Calu3 (cell line): ENCODE data around the gene CRHR1. TPM values are rescaled to one million over a fixed set of nuclear protein-coding genes. Genes with fewer than 3 reads are reported as not detected.

ENCODE experiments used
- BruUV-seq: library from RNA; stranded (reverse); fragments of 400-500 nt; replicated peaks from 2 replicates; lab custom pipeline; 2021; lab: Mats Ljungman, UMichigan
- CTCF ChIA-PET: fragments of 300-600 bp; sonication (Branson Sonifier 250); formaldehyde crosslinking; loops from one replicate; lab custom pipeline; 2022; ENCODE audit warnings: antibody characterized with exemption; lab: Charles Lee
- DNase-seq: peaks from one replicate; pipeline ENCODE4 v3.0.0; 2022
- H3K27ac Mint-ChIP-seq: one replicate; pipeline ENCODE4 v1.8.0; 2022; ENCODE audit warnings: mixed read lengths; ENCODE audit not compliant: unreplicated experiment
- H3K27me3 Mint-ChIP-seq: one replicate; pipeline ENCODE4 v1.8.0; 2022; ENCODE audit warnings: mixed read lengths; ENCODE audit not compliant: unreplicated experiment
- H3K36me3 Mint-ChIP-seq: one replicate; pipeline ENCODE4 v1.8.0; 2022; ENCODE audit warnings: mild to moderate bottlenecking, moderate library complexity, mixed read lengths; ENCODE audit not compliant: insufficient read depth, unreplicated experiment
- H3K4me1 Mint-ChIP-seq: one replicate; pipeline ENCODE4 v1.8.0; 2022; ENCODE audit warnings: mild to moderate bottlenecking, low read depth, mixed read lengths; ENCODE audit not compliant: unreplicated experiment
- H3K4me3 Mint-ChIP-seq: one replicate; pipeline ENCODE4 v1.8.0; 2022; ENCODE audit warnings: mild to moderate bottlenecking, low read depth, moderate library complexity, mixed read lengths; ENCODE audit not compliant: unreplicated experiment
- H3K9me3 Mint-ChIP-seq: one replicate; pipeline ENCODE4 v1.8.0; 2022; ENCODE audit warnings: low read depth, mixed read lengths; ENCODE audit not compliant: unreplicated experiment
- intact Hi-C: fragments of 100-400 bp; cut with micrococcal nuclease; formaldehyde crosslinking; loops from one replicate; pipeline ENCODE4 v1.10.0; 2022; ENCODE audit not compliant: unreplicated experiment
- total RNA-seq: library from RNA; stranded (reverse); gene quantifications from 2 replicates; pipeline ENCODE4 v1.2.3, GENCODE V29; 2022
- TF ChIP-seq, protein P1 (sequence below): fragments of 200-600 bp; IDR thresholded peaks from one replicate; pipeline ENCODE4 v1.8.0; 2022; ENCODE audit warnings: antibody characterized with exemption; ENCODE audit not compliant: unreplicated experiment

The CRHR1 gene
- total RNA-seq, 1 experiment from 2014 or later, result not detected

DNA sequence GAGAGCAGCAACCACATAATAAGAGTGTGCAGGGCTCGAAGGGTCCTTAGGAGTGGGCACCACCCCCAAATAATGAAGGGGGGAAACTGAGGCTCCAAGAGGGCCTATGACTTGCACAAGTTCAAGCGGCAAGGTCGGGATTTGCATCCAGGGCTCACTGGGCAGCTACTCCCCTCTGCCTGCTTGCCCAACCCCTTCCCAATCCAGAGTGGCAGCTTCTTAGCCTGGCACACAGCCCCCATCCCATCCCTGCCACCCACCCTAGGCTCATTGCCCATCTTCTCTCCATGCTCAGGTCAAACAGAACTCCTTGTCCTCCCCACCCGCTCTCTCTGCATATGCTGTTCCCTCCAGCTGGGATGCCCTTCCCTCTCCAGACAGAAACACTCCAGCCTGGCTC lies 63.0 kb downstream of the CRHR1 start:
- Mint-ChIP-seq H3K9me3 (no peaks in the 10 kb centered on the region), H3K4me1 (peaks cover 5% of the 10 kb centered on the region), H3K4me3 (no peak overlapping the region), H3K27ac (no peak overlapping the region), H3K27me3 (peaks cover 100% of the 10 kb centered on the region), H3K36me3 (no peaks in the 10 kb centered on the region)
- DNase-seq, result no peak
- intact Hi-C loops, result no loop called here
- TF ChIP-seq, protein P1, sequence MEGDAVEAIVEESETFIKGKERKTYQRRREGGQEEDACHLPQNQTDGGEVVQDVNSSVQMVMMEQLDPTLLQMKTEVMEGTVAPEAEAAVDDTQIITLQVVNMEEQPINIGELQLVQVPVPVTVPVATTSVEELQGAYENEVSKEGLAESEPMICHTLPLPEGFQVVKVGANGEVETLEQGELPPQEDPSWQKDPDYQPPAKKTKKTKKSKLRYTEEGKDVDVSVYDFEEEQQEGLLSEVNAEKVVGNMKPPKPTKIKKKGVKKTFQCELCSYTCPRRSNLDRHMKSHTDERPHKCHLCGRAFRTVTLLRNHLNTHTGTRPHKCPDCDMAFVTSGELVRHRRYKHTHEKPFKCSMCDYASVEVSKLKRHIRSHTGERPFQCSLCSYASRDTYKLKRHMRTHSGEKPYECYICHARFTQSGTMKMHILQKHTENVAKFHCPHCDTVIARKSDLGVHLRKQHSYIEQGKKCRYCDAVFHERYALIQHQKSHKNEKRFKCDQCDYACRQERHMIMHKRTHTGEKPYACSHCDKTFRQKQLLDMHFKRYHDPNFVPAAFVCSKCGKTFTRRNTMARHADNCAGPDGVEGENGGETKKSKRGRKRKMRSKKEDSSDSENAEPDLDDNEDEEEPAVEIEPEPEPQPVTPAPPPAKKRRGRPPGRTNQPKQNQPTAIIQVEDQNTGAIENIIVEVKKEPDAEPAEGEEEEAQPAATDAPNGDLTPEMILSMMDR, result no peak
- CTCF ChIA-PET, result no interaction called here
- no TSS peak for BruUV-seq

DNA sequence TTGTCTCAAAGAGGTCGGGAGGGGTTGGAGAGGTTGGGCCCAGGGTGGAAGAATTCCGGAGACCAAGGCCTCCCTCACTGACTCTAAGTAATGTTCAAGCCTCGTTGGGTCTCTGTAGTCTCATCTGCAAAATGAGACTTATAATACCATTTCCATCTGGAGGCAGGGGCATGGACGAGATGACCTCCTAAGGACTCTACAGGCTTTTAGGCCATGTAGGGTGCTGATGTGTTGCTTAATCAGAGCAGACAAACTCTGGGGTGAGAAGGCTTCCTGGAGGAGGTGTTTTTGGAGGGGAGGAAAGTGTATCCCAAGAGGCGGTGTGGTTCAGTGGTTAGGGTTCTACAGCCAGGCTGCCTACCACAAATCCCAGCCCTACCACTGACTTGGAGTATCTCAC lies 63.6 kb downstream of the CRHR1 start:
- no peaks in the 10 kb centered on the region for H3K4me1 Mint-ChIP-seq
- H3K27ac Mint-ChIP-seq, result no peak overlapping the region
- TF ChIP-seq, protein P1, result no peak
- intact Hi-C loops, result no loop called here
- CTCF ChIA-PET, result interaction anchor here (1.1 kb wide), 1 partner anchor 207 kb away, joined by 3 read pairs; no protein-coding TSS in a partner anchor
- peaks cover 100% of the 10 kb centered on the region for H3K27me3 Mint-ChIP-seq
- DNase-seq, result no peak
- H3K9me3 Mint-ChIP-seq, result no peaks in the 10 kb centered on the region
- H3K36me3 Mint-ChIP-seq, result no peaks in the 10 kb centered on the region
- no TSS peak for BruUV-seq
- no peak overlapping the region for H3K4me3 Mint-ChIP-seq

DNA sequence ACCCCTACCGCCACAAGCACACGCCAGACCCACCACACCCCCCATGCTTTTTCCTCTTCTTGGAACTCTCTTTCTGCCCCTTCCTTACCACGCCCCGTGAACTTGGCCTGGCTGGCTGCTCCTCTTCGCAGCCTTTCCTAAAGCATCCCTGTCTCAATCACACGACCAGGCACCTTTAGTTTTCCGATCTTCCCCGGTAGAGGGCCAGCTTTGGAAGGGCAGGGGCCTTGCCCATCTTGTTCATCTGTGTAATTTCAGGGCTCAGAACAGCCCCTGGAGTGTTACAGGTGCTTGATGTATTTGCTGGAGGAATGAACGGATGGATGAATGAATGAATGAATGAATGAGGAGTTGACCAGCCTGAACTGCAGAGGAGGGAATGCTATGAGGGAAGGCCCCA lies 64.3 kb downstream of the CRHR1 start:
- Mint-ChIP-seq H3K9me3 (no peaks in the 10 kb centered on the region), H3K36me3 (no peaks in the 10 kb centered on the region), H3K27me3 (peaks cover 99% of the 10 kb centered on the region), H3K27ac (no peak overlapping the region), H3K4me1 (no peaks in the 10 kb centered on the region), H3K4me3 (no peak overlapping the region)
- intact Hi-C loops, result no loop called here
- no TSS peak for BruUV-seq
- CTCF ChIA-PET, result interaction anchor here (1.1 kb wide), 1 partner anchor 208 kb away, joined by 3 read pairs; no protein-coding TSS in a partner anchor
- TF ChIP-seq, protein P1, result no peak
- DNase-seq, result no peak

DNA sequence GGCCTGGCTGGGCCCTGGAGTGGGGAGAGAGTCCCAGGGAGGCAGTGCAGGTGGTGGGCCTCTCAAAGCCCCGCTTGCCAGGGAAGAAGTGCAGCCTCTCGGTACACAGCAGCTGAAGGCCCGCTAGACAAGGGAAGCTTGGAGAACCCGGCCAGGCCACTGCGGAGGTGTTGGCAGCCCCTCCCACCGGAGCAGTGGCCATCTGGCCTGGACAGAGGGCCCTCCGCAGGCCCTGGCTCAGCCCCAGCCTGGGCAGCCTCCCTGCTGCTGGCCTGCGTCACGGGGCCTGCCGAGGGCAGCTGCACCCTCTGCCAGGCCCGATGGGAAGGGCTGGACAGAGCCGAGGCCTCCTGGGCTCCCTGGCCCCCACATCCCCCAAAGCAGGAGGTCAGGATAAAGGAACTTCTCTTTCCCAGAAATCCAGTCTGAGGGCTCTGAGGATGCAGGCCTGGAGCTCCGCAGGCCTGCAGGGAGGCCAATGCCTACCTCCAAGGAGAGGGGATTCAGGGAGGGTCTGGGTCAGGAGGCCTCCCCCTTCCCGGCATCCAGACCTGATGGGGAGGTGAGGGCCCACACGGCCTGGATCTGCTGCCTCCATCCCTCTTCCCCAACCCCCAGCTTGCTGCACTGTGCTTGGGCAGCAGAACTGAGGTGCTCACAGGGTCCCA lies 64.9 kb downstream of the CRHR1 start:
- peaks cover 99% of the 10 kb centered on the region for H3K27me3 Mint-ChIP-seq
- no TSS peak for BruUV-seq

More for the DNA sequence above, 64.9 kb downstream of the CRHR1 start:
- intact Hi-C loops, result no loop called here
- Mint-ChIP-seq H3K4me3 (no peak overlapping the region), H3K27ac (no peak overlapping the region), H3K9me3 (no peaks in the 10 kb centered on the region), H3K36me3 (no peaks in the 10 kb centered on the region), H3K4me1 (no peaks in the 10 kb centered on the region)
- CTCF ChIA-PET, result interaction anchor here (1.1 to 1.2 kb wide), 2 partner anchors 10 to 209 kb away, joined by 3 read pairs; no protein-coding TSS in a partner anchor
- DNase-seq, result no peak
- TF ChIP-seq, protein P1, result no peak
